GM21390 (cell line): ENCODE measurements around the gene MOV10L1.
"Not testable (repeated sequence)": the region's sequence is repeated elsewhere in the genome, so short reads cannot be mapped to it uniquely, and the experiment has no call there.

Experiments used
- ATAC-seq: cut with Tn5 transposase; IDR thresholded peaks from one replicate; pipeline ENCODE4 v1.9.1; 2021; ENCODE audit not compliant: unreplicated experiment

MOV10L1 gene

DNA sequence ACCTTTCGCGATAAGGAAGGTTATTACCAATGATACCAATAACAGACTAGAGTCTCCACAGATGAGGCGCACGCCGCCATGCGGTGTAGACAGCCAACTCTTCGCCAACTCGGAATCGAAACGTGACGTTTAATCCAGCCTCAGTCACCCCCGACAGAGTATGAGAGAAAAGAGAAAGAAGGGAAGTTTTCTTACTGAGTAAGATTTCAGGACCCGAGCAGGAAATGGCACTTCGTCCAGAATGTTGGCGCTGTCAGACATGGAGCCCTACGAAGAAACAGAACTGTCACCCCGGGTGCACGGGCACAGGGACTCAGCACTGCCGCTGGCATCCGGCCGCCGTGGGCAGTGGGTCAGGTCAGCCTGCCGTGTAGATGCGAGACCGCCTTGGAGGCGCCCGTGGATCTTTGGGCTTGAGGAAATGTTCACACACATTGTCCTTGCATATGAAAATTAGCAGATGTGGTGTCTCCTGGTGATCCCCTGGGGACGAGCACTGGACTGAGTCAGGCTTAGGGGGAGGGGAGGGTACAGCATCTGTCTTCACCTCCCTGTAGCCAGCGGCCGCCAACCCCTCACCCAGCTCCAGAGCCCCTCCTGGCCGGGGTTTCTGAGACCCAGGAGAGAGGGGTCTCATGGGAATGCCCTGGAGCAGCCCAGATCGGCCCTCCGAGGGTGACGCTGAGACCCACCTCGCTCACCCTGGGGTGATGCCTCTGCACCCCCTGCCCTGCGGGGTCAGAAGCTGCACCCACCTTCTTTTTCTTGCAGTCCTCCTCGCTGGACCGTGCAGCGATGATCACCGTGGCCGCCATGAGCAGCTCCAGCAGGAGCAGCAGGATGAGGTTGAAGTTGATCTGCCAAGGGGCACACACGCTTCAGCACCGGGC is 12.9 kb upstream of the MOV10L1 start:
- ATAC-seq = no peak

DNA sequence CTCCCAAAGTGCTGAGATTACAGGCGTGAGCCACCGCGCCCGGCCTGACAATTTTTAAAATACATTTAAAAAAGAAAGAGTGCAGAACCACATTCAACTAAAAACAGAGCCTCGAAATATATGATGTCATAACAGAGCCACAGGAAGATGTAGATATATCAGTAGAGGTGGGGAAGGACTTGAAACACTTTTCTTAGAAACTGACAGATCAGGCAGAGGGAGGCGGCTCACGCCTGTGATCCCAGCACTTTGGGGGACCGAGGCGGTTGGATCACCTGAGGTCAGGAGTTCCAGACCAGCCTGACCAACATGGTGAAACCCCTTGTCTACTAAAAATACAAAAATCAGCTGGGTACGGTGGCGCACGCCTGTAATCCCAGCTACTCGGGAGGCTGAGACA is 11.6 kb upstream of the MOV10L1 start:
- ATAC-seq = no peak

DNA sequence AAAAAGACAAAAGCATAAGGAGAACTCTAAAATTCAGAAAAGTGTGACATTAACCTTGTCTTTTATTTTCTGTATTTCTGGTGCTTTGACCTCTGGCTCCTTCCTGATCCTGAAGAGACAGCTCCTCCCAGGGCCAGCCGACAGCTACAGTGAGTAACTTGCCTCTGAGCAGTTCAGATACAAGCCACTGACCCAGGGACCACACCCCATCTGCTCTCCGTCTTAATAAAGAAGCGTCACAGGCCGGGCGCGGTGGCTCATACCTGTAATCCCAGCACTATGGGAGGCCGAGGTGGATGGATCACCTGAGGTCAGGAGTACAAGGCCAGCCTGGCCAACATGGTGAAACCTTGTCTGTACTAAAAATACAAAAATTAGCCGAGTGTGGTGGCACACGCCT is 11.0 kb upstream of the MOV10L1 start:
- ATAC-seq = no peak

DNA sequence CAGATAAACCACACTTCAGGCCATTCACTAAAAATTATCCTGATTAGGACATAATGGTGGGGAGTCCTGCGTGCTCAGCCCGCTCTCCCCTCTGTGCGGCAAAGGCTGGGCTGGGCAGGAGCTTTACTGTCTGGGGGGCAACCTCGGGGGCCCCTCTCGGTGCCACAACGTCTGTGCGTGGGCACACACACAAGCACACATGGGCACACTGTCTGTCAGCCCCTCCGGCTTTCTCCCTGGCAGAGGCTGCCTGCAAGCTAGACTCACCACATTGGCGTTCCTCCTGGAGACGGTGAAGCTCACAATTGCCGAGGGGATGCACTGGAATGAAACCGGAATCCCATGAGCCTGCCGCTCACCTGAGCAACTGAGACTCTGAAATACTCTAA is 9.7 kb upstream of the MOV10L1 start:
- ATAC-seq = no peak

DNA sequence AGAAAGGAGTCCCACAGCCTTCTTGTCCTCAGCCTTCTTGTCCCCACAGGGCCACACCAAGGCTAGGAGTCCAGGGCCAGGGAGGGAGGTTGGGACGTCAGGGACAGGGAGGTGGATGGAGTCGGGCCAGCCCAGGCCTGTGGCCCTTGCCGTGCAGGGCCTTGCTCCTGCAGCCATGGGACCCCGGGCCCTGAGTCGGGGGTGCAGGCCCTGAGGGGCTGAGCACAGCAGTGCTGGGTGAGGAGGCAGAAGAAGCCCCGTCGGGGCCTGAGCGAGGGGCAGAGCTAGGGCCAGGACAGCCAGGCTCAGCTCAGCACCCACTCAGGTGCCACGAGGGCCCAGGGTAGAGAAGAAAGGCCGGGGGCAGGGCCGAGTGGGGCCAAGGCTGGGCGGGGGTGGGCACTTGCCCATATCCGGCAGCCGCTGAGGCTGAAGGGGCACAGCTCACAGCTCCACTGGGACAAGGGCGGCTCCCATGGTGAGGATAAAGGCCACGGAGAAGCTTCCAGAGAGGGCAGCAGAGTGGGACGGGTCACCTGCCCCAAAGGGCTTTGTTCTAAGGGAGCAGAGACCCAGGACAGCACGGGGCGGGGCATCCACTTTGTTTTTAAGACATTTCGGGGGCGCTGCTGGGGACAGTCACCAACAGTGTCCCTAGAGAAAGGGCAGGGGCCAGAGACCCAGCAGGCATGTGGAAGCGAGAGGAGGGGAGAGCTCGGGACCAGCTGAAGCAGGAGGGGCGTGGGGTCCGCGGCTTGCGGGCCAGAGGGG is 8.2 kb upstream of the MOV10L1 start:
- ATAC-seq = no peak

DNA sequence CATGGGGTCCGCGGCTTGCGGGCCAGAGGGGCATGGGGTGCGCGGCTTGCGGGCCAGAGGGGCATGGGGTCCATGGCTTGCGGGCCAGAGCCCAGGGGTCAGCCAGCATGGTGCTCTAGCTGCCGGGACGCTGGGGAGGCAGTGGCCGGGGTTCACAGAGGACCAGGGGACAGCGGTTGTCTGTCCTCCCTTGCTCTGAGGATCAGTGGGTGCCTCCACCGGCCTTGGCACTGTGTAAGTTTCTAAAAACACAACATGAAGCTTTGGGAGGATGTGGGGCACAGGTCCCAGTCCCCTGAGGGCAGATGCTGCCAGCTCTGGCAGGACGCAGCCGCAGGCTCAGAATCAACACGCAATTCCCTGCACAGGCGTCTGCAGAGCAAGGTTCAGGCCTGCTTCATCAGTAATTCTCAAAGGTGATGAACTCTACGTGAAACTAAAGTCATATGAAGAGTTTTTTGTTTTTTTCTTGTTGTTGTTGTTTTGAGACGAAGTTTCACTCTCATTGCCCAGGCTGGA is 7.5 kb upstream of the MOV10L1 start:
- ATAC-seq = no peak

DNA sequence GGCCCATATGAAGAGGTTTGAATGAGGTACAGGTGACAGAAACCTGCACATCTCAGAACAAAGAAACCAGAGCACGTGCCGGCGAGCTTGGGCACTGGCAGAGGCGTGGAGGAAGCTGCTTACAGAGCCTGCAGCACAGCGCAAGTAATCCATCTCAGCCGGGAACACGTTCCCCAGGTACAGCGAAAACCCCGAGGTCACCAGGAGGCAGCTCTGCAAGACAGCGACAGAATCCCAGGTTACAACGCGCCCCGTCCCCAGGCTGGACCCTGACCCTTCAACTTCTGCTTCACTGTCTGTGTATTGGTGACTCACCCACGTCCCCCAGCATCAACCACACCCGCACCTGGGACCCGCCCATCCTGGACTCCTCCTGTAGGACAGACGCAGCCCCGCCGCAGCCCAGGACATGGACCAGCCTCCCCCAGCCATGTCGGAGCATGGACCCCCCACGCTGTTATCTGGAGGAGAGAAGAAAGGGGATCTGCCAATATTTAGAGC is 6.8 kb upstream of the MOV10L1 start:
- no peak for ATAC-seq

DNA sequence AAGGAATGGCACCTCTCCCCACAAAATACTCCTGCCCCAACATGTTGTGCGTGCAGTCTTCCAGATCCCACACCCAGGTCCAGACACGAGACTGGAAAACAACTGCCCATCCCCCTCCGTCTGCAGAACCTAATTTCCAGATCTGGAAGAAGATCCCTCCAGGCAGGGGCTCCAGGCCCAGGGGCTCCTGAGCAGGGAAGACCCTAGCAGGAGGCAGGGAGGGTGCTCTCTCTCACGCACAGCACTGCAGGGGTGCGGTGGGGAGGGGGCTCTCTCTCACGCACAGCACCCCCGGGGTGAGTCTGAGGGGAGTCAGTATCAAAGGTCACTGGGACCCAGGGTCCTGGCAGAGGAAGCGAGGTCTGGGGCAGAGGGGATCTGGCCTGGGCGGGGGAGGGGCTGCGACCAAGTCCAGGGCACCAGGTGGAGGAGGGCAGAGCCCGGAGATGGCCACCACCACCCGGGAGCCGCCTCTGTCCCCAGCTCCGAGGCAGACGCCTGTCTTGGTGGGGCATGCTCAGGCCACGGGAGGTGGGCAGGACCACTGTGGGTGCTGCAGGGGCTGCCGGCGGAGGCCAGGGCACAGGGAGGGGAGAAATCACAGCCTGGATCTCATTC is 6.2 kb upstream of the MOV10L1 start:
- ATAC-seq = no peak

DNA sequence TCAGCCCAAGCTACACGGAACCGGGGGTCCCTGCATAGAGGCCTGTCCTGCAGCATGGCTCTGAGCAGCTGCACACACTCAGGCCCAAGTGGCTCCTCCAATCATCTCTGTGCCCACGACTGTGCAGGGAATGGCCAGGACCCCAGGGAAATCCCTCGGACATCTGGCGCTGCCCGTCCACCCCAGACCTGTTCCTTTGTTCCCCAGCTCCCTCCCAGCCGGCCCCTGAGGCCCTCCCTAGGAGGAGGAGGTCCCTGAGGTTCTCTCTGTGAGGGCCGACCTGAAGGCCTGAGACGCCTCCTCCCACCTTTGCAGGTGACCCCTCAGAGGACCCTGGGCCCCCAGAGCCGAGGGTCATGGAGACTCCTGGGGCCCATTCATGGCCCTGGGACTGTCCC is 5.7 kb upstream of the MOV10L1 start:
- ATAC-seq = no peak

DNA sequence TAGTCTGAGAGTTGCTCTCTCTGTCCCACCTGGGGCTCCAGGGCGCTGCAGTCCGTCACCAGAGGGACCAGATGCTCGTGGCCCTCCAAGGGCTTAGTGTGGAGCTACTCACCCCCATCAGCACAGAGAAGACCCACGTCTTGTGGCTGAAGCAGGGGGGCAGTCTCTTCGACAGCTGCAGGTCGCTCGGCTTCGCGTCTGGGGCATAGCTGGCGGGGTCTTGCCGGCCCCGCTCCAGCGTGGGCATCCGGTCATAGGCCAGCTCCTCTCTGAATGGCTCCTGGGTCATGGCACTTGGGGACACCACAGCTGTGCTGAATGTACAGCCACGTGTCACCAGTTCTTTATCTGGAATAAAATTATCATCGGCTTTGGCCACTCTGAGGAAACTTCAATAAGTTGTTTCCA is 5.2 kb upstream of the MOV10L1 start:
- no peak for ATAC-seq

DNA sequence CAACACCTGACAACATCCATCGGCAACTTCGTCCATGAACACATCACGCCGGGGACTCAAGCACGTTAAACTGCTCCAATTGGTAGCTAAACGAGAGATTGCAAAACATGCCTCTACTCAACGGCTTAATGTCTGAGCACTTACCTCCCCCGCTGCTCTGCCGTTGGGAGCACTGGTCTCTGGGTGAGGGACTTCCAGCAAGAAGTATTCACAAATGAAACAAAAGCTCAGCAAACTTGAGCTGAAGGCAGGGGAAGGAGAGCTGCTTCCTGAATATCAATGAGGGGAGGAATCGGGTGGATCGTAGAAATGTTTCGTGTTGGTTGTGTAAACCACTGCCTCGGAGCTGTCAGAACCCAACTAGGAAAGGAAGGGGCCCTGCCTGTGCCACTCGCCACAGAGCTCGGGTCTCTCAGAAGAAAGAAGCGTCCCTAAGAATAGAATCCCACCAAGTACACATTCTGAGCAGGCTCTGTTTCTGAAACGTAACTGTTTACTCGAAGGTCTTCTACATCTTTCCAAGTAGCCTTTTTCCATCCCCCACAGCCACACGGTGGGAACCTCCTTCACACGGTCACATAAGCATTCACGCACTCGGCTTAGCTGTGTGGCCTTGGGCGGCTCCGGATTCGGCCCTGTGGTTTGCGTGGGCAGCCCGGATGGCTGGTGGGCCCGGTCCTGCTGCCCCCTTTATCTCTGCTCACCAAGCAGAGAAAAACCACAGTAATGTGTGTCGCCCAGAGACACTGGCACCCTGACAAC is 4.4 kb upstream of the MOV10L1 start, which contains the start of gene MLC1:
MLC1 (minus strand) TSS at position 216 of the 762 bp plus-strand sequence. CDS start 524 bp downstream, outside the sequence.
- no peak for ATAC-seq

DNA sequence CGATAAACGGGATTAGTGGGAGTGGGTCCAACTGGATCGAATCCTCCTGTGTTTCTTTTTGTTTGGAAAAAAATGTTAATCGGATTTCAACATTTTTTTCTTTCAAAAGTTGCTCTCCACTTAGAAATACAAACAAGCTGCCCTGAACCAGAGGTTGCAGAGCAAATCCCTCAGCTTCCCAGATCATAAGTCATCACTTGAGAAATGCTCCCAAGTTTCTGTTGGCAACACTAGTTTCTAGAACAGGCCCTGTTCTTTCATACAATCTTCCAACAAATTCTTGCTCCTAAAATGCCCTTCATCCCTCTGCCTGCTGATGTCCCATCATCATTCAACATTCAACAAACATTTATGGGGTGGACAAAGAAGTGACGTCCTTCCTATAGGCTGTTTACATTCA is 3.3 kb upstream of the MOV10L1 start:
- ATAC-seq = no peak

DNA sequence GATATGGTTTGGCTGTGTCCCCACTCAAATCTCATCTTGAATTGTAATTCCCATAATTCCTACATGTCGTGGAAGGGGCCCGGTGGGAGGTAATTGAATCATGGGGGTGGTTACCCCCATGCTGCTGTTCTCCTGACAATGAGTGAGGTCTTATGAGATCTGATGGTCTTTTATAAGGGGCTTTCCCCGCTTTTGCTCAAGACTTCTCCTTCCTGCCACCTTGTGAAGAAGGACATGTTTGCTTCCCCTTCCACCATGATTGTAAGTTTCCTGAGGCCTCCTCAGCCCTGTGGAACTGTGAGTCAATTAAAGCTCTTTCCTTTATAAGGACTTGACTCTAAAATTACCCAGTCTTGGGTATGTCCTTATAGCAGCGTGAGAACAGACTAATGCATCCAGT is 2.8 kb upstream of the MOV10L1 start:
- ATAC-seq = not testable (repeated sequence)

DNA sequence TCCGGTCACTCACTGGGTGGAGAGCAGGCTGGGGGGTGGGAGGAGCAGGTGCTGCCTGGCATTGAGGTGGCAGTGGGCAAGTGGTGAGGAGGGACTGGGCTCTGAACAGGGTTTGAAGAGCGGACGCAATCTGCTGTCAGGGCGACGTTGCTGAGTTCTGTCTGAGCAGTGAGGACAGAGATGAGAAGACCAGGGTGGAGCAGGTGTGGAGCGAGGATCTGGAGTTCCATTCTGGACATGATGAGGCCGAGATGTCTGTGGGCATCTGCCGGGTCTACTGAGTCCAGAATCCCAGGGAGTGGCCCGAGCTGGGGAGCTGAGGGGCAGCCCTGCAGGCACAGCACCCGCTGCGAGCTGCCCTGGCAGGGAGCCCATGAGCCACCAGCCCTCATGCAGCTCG is 2.2 kb upstream of the MOV10L1 start:
- no peak for ATAC-seq

DNA sequence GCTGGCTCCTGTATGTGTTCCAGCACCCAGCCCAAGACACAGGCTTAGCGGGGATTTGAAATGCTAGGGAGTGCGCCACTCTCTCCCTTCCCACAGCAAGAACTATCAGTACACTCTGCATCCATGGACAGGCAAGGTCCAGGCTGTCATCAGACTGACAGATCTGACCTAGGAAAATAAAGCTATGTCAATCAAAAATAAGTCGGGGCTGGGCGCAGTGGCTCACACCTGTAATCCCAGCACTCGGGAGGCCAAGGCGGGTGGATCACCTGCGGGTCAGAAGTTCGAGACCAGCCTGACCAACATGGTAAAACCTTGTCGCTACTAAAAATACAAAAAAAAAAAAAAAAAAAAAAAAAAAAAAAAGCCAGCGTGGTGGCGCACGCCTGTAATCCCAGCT is 1.7 kb upstream of the MOV10L1 start:
- ATAC-seq = no peak

DNA sequence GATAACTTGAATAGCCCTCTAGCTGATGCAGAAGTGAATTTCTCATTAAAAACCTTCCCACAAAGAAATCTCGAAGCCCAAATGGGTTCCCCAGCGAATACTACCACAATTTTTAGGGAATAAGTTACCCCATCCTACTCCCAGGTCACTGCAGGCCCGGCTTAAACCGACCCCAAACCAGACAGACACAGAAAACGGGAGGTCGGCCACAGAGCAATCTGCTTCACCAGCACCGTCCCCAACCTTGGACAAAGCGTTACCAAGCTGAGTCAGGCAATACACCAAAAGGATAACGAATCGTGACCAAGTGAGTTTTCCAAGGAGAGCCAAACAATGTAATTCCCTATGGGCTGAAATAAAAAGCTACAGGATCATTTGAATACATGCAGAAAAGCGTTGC is 575 bp upstream of the MOV10L1 start:
- no peak for ATAC-seq

DNA sequence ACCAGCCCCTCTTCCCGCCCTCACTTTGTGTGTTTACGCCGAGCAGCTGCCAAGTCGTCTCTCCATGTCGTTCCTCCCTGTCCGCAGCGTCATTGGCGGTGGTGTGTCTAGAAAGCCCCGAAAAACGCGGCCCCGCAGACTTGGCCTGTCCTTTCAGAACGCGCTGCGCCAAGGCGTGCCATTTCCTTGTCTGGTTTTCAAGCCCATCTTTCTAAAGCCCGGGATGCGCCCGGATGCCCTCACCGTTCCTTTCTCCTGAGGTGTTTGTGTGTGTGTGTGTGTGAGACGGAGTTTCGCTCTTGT is 557 bp downstream of the MOV10L1 start:
- ATAC-seq = no peak

DNA sequence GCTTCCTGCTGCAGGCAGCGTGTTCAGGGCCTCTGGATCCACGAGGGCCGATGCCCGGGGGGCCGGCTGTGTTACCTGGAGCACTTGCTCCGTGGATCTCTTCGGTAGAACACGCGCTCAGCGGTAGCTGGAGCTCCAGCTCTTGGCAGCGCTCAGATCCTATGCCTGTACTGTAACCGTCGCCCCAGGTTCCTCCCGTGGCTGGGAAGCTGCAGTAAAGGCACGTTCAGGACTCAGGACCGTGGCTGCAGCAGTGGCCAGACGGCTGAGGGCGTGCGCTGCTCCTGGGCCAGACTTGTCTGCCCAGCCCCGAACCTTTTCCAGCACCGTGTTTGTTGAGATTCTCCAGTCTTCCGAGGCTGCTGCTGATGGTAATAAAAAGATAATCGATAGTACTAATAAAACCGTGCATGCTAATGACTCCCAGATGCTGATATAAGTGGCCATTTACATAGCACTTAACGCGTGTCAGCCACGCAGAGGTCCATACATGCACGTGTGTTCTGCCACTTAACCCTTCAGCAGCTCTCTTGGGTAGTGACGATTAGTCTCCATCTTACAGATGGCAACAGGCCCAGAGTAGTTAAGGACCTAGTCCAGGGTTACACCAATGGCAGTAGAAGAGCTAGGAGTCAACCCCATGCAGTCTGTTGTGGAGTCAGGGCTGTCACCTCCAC is 1.4 kb downstream of the MOV10L1 start:
- no peak for ATAC-seq

DNA sequence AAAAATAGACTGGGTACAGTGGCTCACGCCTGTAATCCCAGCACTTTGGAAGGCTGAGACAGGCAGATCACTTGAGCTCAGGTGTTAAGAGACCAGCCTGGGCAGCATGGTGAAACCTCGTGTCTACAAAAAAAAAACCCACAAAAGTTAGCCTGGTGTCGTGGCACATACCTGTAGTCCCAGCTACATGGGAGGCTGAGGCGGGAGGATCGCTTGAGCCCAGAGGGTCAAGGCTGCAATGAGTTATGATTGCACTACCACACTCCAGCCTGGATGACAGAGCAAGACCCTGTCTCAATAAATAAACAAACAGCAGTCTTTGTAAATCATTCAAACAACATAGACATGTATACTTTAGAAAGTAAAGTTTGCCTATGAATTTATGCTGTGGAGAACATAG is 2.5 kb downstream of the MOV10L1 start:
- no peak for ATAC-seq

DNA sequence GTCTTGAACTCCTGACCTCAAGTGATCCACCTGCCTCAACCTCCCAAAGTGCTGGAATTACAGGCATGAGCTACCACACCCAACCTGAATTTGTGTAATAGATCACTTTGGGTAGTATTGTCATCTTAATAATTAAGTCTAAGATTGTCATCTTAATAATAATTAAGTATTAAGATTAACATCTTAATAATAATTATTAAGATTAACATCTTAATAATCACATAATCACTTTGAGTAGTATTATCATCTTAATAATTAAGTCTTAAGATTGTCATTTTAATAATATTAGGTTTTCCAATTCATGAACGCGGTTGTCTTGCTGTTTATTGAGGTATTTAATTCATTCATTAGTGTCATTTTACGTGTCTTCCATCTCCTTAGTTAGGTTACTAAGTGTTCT is 8.2 kb downstream of the MOV10L1 start:
- no peak for ATAC-seq
